Measurements from ENCODE around the gene GPT2. TPM values are rescaled to one million over a fixed set of nuclear protein-coding genes. Genes with fewer than 3 reads are reported as not detected.

GPT2 gene
- total RNA-seq, 1 experiment from 2014 or later: 12.7 TPM

DNA sequence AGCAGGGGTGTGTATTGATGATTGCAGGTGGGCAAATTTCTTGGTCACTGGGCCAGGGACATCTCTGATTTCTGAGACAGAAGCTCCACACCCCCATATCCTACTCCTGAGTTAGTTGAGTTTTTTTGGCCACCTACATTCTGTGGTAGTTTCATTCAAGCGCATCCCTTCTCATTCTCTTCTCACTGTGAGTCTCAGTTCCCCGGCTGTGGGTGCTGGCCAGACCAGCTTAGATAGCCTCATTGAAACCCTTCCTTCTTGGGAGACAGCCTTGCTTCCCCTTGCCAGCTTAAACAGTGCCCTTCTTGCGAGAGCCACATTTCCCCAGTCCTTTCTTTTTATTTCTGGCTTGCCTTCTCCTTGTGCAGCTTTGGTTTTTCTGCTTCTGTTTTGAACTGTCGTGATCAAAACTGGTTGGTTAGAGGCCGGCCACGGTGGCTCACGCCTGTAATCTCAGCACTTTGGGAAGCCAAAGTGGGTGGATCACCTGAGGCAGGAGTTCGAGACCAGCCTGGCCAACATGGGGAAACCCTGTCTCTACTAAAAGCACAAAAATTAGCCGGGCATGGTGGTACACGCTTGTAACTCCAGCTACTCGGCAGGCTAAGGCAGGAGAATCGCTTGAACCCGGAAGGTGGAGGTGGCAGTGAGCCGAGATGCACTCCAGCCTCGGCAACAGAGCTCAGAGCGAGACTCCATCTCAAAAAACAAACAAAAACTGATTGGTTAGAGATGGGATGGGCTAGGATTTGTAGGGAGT lies 2.8 kb downstream of the GPT2 start:
- POLR2A ChIA-PET: no interaction called here
- no peak overlapping the region for H3K27ac ChIP-seq (ENCODE audit: low read length)
- peaks cover 6% of the 10 kb centered on the region for H3K4me1 ChIP-seq (ENCODE audit: control insufficient read depth, insufficient read depth, low read length)
- CTCF ChIA-PET: no interaction called here
- in situ Hi-C loops (cut with HindIII; ENCODE audit: low pct_unique_long_range_greater_than_20kb, low sequenced_read_pairs) (no loop called here), intact Hi-C loops (cut with micrococcal nuclease; ENCODE audit: unreplicated experiment) (no loop called here)
- ATAC-seq: no peak
- TF ChIP-seq, protein P1, sequence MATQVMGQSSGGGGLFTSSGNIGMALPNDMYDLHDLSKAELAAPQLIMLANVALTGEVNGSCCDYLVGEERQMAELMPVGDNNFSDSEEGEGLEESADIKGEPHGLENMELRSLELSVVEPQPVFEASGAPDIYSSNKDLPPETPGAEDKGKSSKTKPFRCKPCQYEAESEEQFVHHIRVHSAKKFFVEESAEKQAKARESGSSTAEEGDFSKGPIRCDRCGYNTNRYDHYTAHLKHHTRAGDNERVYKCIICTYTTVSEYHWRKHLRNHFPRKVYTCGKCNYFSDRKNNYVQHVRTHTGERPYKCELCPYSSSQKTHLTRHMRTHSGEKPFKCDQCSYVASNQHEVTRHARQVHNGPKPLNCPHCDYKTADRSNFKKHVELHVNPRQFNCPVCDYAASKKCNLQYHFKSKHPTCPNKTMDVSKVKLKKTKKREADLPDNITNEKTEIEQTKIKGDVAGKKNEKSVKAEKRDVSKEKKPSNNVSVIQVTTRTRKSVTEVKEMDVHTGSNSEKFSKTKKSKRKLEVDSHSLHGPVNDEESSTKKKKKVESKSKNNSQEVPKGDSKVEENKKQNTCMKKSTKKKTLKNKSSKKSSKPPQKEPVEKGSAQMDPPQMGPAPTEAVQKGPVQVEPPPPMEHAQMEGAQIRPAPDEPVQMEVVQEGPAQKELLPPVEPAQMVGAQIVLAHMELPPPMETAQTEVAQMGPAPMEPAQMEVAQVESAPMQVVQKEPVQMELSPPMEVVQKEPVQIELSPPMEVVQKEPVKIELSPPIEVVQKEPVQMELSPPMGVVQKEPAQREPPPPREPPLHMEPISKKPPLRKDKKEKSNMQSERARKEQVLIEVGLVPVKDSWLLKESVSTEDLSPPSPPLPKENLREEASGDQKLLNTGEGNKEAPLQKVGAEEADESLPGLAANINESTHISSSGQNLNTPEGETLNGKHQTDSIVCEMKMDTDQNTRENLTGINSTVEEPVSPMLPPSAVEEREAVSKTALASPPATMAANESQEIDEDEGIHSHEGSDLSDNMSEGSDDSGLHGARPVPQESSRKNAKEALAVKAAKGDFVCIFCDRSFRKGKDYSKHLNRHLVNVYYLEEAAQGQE (IDR thresholded peaks at IDR 0.05; ENCODE audit: insufficient read depth in 1 of 2, low read depth in 2 of 2, low read length in 1 of 2): no peak
- TF ChIP-seq, protein P2, sequence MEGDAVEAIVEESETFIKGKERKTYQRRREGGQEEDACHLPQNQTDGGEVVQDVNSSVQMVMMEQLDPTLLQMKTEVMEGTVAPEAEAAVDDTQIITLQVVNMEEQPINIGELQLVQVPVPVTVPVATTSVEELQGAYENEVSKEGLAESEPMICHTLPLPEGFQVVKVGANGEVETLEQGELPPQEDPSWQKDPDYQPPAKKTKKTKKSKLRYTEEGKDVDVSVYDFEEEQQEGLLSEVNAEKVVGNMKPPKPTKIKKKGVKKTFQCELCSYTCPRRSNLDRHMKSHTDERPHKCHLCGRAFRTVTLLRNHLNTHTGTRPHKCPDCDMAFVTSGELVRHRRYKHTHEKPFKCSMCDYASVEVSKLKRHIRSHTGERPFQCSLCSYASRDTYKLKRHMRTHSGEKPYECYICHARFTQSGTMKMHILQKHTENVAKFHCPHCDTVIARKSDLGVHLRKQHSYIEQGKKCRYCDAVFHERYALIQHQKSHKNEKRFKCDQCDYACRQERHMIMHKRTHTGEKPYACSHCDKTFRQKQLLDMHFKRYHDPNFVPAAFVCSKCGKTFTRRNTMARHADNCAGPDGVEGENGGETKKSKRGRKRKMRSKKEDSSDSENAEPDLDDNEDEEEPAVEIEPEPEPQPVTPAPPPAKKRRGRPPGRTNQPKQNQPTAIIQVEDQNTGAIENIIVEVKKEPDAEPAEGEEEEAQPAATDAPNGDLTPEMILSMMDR (IDR thresholded peaks at IDR 0.05): no peak
- TF ChIP-seq POLR2AphosphoS5 (IDR thresholded peaks at IDR 0.05; ENCODE audit: low read depth, low read length): no peak
- no peak for TF ChIP-seq SIN3A (IDR thresholded peaks at IDR 0.05; ENCODE audit: borderline replicate concordance, insufficient read depth, low read depth, low read length)
- TF ChIP-seq TCF7L2 (IDR thresholded peaks at IDR 0.05; ENCODE audit: low read depth, low read length): no peak
- no peaks in the 10 kb centered on the region for H3K9me3 ChIP-seq (ENCODE audit: control insufficient read depth, insufficient read depth, low read depth, low read length)
- no peaks in the 10 kb centered on the region for H3K36me3 ChIP-seq (ENCODE audit: control insufficient read depth, insufficient read depth, low read length)
- no peak overlapping the region for H3K4me3 ChIP-seq (ENCODE audit: low read depth in 2 of 2, low read length in 2 of 2)
- no peaks in the 10 kb centered on the region for H3K27me3 ChIP-seq (ENCODE audit: control insufficient read depth, insufficient read depth, low read length)
- DNase-seq (ENCODE audit: low read depth, low spot score): no peak
- no TSS peak for BruUV-seq (replicated peaks)

DNA sequence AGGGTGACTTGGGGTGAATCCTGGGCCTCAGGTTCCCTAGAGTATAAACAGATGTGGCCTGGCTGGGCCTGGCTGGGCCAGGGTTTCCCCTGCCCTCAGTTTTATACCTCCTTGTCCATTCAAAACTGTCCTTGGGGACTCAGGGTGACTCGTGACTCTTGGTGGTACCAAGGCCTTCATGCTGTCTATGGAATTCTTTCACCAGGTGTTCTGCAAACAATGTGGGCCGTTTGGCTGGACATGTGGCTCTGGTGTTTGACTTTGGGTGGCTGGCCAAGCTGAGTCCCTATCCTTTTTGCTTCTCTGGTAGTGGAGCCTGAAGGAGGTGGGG lies 3.3 kb downstream of the GPT2 start:
- Histone ChIP-seq H3K4me3 (ENCODE audit: low read depth in 2 of 2, low read length in 2 of 2) (no peak overlapping the region), H3K27me3 (ENCODE audit: control insufficient read depth, insufficient read depth, low read length) (no peaks in the 10 kb centered on the region), H3K4me1 (ENCODE audit: control insufficient read depth, insufficient read depth, low read length) (peaks cover 6% of the 10 kb centered on the region), H3K9me3 (ENCODE audit: control insufficient read depth, insufficient read depth, low read depth, low read length) (no peaks in the 10 kb centered on the region), H3K27ac (ENCODE audit: low read length) (no peak overlapping the region), H3K36me3 (ENCODE audit: control insufficient read depth, insufficient read depth, low read length) (no peaks in the 10 kb centered on the region)
- ChIA-PET POLR2A (no interaction called here), CTCF (no interaction called here)
- ATAC-seq (no peak), DNase-seq (ENCODE audit: low read depth, low spot score) (no peak)
- intact Hi-C loops (cut with micrococcal nuclease; ENCODE audit: unreplicated experiment): no loop called here
- TF ChIP-seq, protein P2 (IDR thresholded peaks at IDR 0.05): no peak
- no peak for TF ChIP-seq SIN3A (IDR thresholded peaks at IDR 0.05; ENCODE audit: borderline replicate concordance, insufficient read depth, low read depth, low read length)
- no peak for TF ChIP-seq POLR2AphosphoS5 (IDR thresholded peaks at IDR 0.05; ENCODE audit: low read depth, low read length)
- in situ Hi-C loops (cut with HindIII; ENCODE audit: low pct_unique_long_range_greater_than_20kb, low sequenced_read_pairs): no loop called here
- BruUV-seq (replicated peaks): no TSS peak
